Measurements from ENCODE around the gene PALD1.

Gene PALD1

DNA sequence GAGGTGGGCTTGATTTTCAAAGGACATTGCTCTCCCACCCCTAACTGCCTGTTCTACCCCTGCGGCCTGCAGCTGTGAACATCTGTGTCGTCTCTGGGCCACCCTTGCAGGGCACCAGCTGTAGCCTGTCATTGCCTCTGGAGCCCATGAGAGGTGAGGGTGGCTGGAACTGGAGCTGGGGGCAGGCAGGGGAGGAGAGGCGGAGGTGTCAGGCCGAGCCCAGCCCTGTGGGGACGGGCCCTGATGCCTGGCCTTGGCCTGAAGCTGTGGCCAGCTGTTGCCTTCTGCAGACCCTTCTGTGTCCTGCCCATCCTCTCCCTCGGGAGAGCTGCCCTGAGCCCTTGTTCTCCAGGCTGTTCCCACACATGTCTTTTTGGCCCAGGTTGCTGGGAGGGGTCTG lies 44.5 kb downstream of the PALD1 start:
- Histone ChIP-seq H3K27me3 (ENCODE audit: control insufficient read depth, insufficient read depth, low read length) (no peaks in the 10 kb centered on the region), H3K9me3 (ENCODE audit: control insufficient read depth, insufficient read depth, low read length) (no peaks in the 10 kb centered on the region), H3K27ac (ENCODE audit: low read length) (no peak overlapping the region), H3K4me1 (ENCODE audit: control insufficient read depth, insufficient read depth, low read length) (no peaks in the 10 kb centered on the region), H3K36me3 (ENCODE audit: control insufficient read depth, insufficient read depth, low read length) (0 out of 2 replicates have a peak, but pooled peaks cover 2% of the 10 kb centered on the region), H3K4me3 (ENCODE audit: low read length) (no peak overlapping the region)
- no CpG with 5 or more reads among the region's 6 CpGs for WGBS (ENCODE audit: insufficient coverage, insufficient read length)
- no peak for DNase-seq (ENCODE audit: low read depth, low spot score)

GRCh38 chr10:70523549-70523948 lies 45.0 kb downstream of the PALD1 start:
- H3K27me3 ChIP-seq (ENCODE audit: control insufficient read depth, insufficient read depth, low read length): no peaks in the 10 kb centered on the region
- WGBS (ENCODE audit: insufficient coverage, insufficient read length): no CpG with 5 or more reads among the region's 4 CpGs
- H3K36me3 ChIP-seq (ENCODE audit: control insufficient read depth, insufficient read depth, low read length): 0 out of 2 replicates have a peak, but pooled peaks cover 2% of the 10 kb centered on the region
- no peak for DNase-seq (ENCODE audit: low read depth, low spot score)
- H3K4me1 ChIP-seq (ENCODE audit: control insufficient read depth, insufficient read depth, low read length): no peaks in the 10 kb centered on the region
- H3K9me3 ChIP-seq (ENCODE audit: control insufficient read depth, insufficient read depth, low read length): no peaks in the 10 kb centered on the region
- H3K4me3 ChIP-seq (ENCODE audit: low read length): no peak overlapping the region
- no peak overlapping the region for H3K27ac ChIP-seq (ENCODE audit: low read length)

- Histone ChIP-seq H3K27ac (ENCODE audit: low read length) (no peak overlapping the region), H3K4me1 (ENCODE audit: control insufficient read depth, insufficient read depth, low read length) (no peaks in the 10 kb centered on the region), H3K4me3 (ENCODE audit: low read length) (no peak overlapping the region), H3K9me3 (ENCODE audit: control insufficient read depth, insufficient read depth, low read length) (no peaks in the 10 kb centered on the region), H3K36me3 (ENCODE audit: control insufficient read depth, insufficient read depth, low read length) (0 out of 2 replicates have a peak, but pooled peaks cover 2% of the 10 kb centered on the region), H3K27me3 (ENCODE audit: control insufficient read depth, insufficient read depth, low read length) (no peaks in the 10 kb centered on the region)
- no CpG with 5 or more reads among the region's 4 CpGs for WGBS (ENCODE audit: insufficient coverage, insufficient read length)
- DNase-seq (ENCODE audit: low read depth, low spot score): no peak
Measured at GRCh38 chr10:70528314-70528713, 49.7 kb downstream of the PALD1 start.

GRCh38 chr10:70528741-70529362 lies 50.3 kb downstream of the PALD1 start:
- no CpG with 5 or more reads among the region's 10 CpGs for WGBS (ENCODE audit: insufficient coverage, insufficient read length)
- no peak overlapping the region for H3K27ac ChIP-seq (ENCODE audit: low read length)
- no peaks in the 10 kb centered on the region for H3K4me1 ChIP-seq (ENCODE audit: control insufficient read depth, insufficient read depth, low read length)
- 0 out of 2 replicates have a peak, but pooled peaks cover 2% of the 10 kb centered on the region for H3K36me3 ChIP-seq (ENCODE audit: control insufficient read depth, insufficient read depth, low read length)
- DNase-seq (ENCODE audit: low read depth, low spot score): peak; percentile 39
- H3K9me3 ChIP-seq (ENCODE audit: control insufficient read depth, insufficient read depth, low read length): no peaks in the 10 kb centered on the region
- no peaks in the 10 kb centered on the region for H3K27me3 ChIP-seq (ENCODE audit: control insufficient read depth, insufficient read depth, low read length)
- no peak overlapping the region for H3K4me3 ChIP-seq (ENCODE audit: low read length)

GRCh38 chr10:70529848-70530247 lies 51.3 kb downstream of the PALD1 start:
- Histone ChIP-seq H3K4me1 (ENCODE audit: control insufficient read depth, insufficient read depth, low read length) (no peaks in the 10 kb centered on the region), H3K36me3 (ENCODE audit: control insufficient read depth, insufficient read depth, low read length) (0 out of 2 replicates have a peak, but pooled peaks cover 4% of the 10 kb centered on the region), H3K9me3 (ENCODE audit: control insufficient read depth, insufficient read depth, low read length) (no peaks in the 10 kb centered on the region), H3K4me3 (ENCODE audit: low read length) (no peak overlapping the region), H3K27ac (ENCODE audit: low read length) (no peak overlapping the region), H3K27me3 (ENCODE audit: control insufficient read depth, insufficient read depth, low read length) (no peaks in the 10 kb centered on the region)
- WGBS (ENCODE audit: insufficient coverage, insufficient read length): no CpG with 5 or more reads among the region's 8 CpGs
- no peak for DNase-seq (ENCODE audit: low read depth, low spot score)

GRCh38 chr10:70530315-70530714 lies 51.7 kb downstream of the PALD1 start:
- no peak for DNase-seq (ENCODE audit: low read depth, low spot score)
- no peaks in the 10 kb centered on the region for H3K27me3 ChIP-seq (ENCODE audit: control insufficient read depth, insufficient read depth, low read length)
- no peaks in the 10 kb centered on the region for H3K4me1 ChIP-seq (ENCODE audit: control insufficient read depth, insufficient read depth, low read length)
- no peak overlapping the region for H3K27ac ChIP-seq (ENCODE audit: low read length)
- H3K36me3 ChIP-seq (ENCODE audit: control insufficient read depth, insufficient read depth, low read length): 0 out of 2 replicates have a peak, but pooled peaks cover 4% of the 10 kb centered on the region
- WGBS (ENCODE audit: insufficient coverage, insufficient read length): no CpG with 5 or more reads among the region's 6 CpGs
- H3K4me3 ChIP-seq (ENCODE audit: low read length): no peak overlapping the region
- no peaks in the 10 kb centered on the region for H3K9me3 ChIP-seq (ENCODE audit: control insufficient read depth, insufficient read depth, low read length)

DNA sequence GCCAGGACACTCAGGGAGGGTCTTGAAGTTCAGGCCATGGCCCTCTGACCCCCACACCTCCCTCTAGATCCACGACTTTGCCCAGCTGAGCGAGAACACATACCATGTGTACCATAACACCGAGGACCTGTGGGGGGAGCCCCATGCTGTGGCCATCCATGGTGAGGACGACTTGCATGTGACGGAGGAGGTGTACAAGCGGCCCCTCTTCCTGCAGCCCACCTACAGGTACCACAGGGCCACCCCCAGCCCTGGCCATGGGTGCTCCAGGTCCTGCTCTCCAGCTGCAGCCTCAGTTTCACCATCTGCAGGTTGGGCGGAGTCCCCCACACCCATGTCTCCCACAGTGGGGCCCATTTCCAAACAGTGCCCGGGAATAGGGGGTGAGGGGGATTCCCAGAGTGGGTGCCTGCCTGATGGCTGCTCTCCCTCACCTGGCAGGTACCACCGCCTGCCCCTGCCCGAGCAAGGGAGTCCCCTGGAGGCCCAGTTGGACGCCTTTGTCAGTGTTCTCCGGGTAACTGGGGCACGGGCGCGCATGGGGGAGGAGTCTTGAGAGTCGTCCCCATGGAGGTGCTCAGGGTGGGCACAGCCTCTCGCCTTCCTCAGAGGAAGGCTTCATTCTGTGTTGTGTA lies 54.1 kb downstream of the PALD1 start:
- Histone ChIP-seq H3K9me3 (ENCODE audit: control insufficient read depth, insufficient read depth, low read length) (no peaks in the 10 kb centered on the region), H3K36me3 (ENCODE audit: control insufficient read depth, insufficient read depth, low read length) (0 out of 2 replicates have a peak, but pooled peaks cover 2% of the 10 kb centered on the region), H3K27me3 (ENCODE audit: control insufficient read depth, insufficient read depth, low read length) (no peaks in the 10 kb centered on the region), H3K4me3 (ENCODE audit: low read length) (no peak overlapping the region), H3K27ac (ENCODE audit: low read length) (no peak overlapping the region), H3K4me1 (ENCODE audit: control insufficient read depth, insufficient read depth, low read length) (peaks cover 2% of the 10 kb centered on the region; the same call in 1 of the 2 replicates)
- no peak for DNase-seq (ENCODE audit: low read depth, low spot score)
- no CpG with 5 or more reads among the region's 17 CpGs for WGBS (ENCODE audit: insufficient coverage, insufficient read length)

DNA sequence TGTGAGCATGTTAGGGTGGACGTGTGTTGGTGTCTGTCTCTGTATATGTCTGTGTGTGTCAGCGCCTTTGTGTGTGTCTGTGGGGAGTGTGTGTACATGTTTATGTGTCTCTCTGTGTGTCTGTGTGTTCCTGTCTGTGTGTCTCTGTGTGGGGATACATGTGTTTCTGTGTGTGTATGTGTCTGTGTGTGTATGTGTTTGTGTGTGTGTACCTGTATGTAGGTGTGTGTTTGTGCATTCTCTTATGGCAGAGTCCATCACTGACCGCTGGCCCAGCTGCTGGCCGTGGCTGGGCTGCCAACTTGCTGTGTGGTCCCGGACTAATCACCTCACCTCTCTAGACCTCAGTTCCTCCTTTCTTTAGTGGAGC lies 54.6 kb downstream of the PALD1 start:
- H3K36me3 ChIP-seq (ENCODE audit: control insufficient read depth, insufficient read depth, low read length): 0 out of 2 replicates have a peak, but pooled peaks cover 2% of the 10 kb centered on the region
- no peak for DNase-seq (ENCODE audit: low read depth, low spot score)

DNA sequence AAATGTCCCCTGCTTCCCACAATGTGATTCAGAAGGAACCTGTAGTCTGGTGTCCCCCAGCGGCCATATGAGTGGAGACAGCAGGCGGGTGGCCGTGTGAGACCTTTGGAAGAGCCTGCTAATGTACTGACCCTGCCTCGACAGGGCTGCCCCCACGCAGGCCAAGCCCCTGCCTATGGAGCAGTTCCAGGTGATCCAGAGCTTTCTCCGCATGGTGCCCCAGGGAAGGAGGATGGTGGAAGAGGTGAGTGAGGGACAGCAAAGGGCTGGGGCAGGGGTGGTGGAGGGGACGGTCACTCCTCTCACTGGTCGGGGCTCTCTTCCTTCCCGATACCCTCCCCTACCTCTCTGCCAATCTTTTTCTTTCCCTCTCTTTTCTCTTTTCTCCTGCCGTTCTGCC lies 55.7 kb downstream of the PALD1 start:
- no peaks in the 10 kb centered on the region for H3K9me3 ChIP-seq (ENCODE audit: control insufficient read depth, insufficient read depth, low read length)
- H3K27me3 ChIP-seq (ENCODE audit: control insufficient read depth, insufficient read depth, low read length): no peaks in the 10 kb centered on the region
- WGBS (ENCODE audit: insufficient coverage, insufficient read length): no CpG with 5 or more reads among the region's 10 CpGs
- 0 out of 2 replicates have a peak, but pooled peaks cover 2% of the 10 kb centered on the region for H3K36me3 ChIP-seq (ENCODE audit: control insufficient read depth, insufficient read depth, low read length)
- no peak overlapping the region for H3K27ac ChIP-seq (ENCODE audit: low read length)
- H3K4me3 ChIP-seq (ENCODE audit: low read length): no peak overlapping the region
- DNase-seq (ENCODE audit: low read depth, low spot score): no peak
- H3K4me1 ChIP-seq (ENCODE audit: control insufficient read depth, insufficient read depth, low read length): peaks cover 2% of the 10 kb centered on the region; the same call in 1 of the 2 replicates

More for the DNA sequence above, 54.6 kb downstream of the PALD1 start:
- Histone ChIP-seq H3K27ac (ENCODE audit: low read length) (no peak overlapping the region), H3K27me3 (ENCODE audit: control insufficient read depth, insufficient read depth, low read length) (no peaks in the 10 kb centered on the region), H3K9me3 (ENCODE audit: control insufficient read depth, insufficient read depth, low read length) (no peaks in the 10 kb centered on the region), H3K4me1 (ENCODE audit: control insufficient read depth, insufficient read depth, low read length) (peaks cover 2% of the 10 kb centered on the region; the same call in 1 of the 2 replicates), H3K4me3 (ENCODE audit: low read length) (no peak overlapping the region)
- no CpG with 5 or more reads among the region's 5 CpGs for WGBS (ENCODE audit: insufficient coverage, insufficient read length)

DNA sequence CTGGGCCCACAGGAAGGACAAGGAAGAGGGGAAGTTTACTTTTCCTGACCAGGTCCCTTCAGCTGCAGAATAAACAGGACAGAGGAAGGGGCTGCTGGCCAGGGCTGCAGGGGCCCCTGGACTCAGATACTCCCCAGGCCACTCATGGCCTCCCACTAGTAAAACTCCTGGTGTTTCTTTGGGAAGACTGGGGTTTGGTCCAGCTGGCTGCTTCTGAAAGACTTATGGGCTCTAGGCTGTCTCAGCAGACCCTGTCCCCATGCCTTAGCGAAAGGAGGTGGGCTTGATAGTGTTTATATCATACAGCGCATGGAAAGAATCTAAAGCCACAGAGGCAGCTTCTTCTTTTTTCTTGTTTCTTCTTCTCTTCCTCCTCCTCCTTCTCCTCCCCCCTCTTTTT lies 56.4 kb downstream of the PALD1 start:
- Histone ChIP-seq H3K27ac (ENCODE audit: low read length) (no peak overlapping the region), H3K9me3 (ENCODE audit: control insufficient read depth, insufficient read depth, low read length) (no peaks in the 10 kb centered on the region), H3K36me3 (ENCODE audit: control insufficient read depth, insufficient read depth, low read length) (0 out of 2 replicates have a peak, but pooled peaks cover 2% of the 10 kb centered on the region), H3K27me3 (ENCODE audit: control insufficient read depth, insufficient read depth, low read length) (no peaks in the 10 kb centered on the region), H3K4me3 (ENCODE audit: low read length) (no peak overlapping the region), H3K4me1 (ENCODE audit: control insufficient read depth, insufficient read depth, low read length) (peaks cover 2% of the 10 kb centered on the region; the same call in 1 of the 2 replicates)
- no peak for DNase-seq (ENCODE audit: low read depth, low spot score)
- no CpG with 5 or more reads among the region's 2 CpGs for WGBS (ENCODE audit: insufficient coverage, insufficient read length)
